Cardiac septum (tissue), 1 donor: ENCODE results near the gene PHACTR2. TPM values are rescaled to one million over a fixed set of nuclear protein-coding genes. Genes with fewer than 3 reads are reported as not detected.

Experiments
- DNase-seq: peaks from one replicate; pipeline ENCODE4 v3.0.0-alpha.2; 2020; ENCODE audit warnings: low spot score
- intact Hi-C: fragments of 100-400 bp; cut with DNase I; formaldehyde crosslinking; loops from one replicate; pipeline ENCODE4 v1.14.0; 2022
- total RNA-seq: library from RNA; stranded (reverse); fragmentation: NEBNext Ultra II Directional; extraction: Animal tissue kit (Norgen Biotek cat#: 25700); gene quantifications from one replicate; pipeline ENCODE4 v1.2.1, GENCODE V29; 2021
- donor health status: DM: no; HTN: no; CAD: no.

Gene PHACTR2
- total RNA-seq, 1 donor from 2014 or later = 59.3 TPM

DNA sequence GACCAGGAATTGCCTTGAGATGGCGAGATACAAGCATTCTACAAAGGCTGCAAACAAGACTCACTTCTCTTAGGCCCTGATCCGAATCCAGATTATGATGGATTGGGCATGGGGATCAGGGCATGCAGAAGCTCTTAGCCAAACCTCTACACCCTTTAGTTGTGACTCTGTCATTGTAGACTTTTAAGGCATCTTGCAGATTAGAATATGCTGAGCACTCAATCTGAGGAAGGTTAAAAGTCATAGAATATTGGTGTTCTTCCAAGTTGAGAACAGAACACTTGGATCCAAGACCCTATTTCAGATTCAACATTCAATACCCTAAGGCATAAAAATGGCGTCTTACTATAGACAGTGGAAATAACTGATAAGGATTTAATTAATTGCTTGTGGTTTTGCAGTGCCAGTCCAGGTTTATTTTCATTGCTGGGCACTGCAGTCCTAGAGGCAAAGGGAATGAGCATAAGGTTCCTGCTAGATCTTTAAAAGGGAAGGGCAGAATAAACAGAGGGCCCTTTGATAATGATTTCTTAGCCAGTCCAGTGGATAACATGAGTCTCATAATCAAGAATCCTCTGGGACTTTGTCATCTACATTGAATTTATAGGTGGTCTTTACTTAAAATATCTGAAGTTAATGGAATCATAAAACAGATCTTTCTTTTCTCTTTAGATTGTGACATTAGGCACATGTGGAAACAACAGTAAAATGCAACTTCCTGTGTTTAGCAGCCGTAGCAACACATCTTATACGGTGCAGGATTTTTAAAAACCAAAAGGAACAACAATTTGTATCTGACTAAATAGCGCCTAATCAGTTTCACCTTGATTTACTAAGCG is 17.6 kb downstream of the PHACTR2 start:
- intact Hi-C loops = no loop called here
- DNase-seq = no peak

DNA sequence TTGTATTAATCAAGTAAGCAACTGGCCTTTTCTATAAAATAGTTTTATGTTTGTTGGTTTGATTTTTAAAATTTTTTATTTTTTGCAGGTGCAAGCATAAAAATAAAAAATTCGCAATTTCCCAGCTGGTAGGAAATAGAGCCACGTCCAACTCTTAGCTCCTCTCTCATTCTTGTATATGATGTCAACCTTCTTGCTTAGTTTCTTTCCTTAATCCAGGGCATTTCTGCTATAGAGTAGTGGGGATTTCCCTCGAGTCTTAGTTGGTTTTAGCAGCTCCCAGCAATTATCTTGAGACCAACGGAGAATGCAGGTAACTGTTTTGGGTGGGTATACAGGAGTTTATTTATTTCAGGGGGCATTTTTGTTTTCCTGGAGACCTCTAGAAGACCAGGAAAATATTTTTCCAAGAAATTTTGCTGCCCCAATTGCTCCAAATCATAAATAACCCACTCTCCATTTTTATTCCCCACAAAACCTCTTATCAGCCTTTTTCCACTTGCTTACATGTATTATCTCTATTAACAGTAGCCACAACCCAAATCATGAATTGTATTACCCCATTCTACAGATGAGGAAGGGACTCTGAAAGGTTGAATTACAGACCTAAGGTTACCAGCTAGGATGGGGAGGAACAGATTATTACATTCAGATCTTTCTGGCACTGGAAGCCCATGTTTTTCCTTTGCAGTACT is 18.4 kb downstream of the PHACTR2 start:
- intact Hi-C loops = no loop called here
- no peak for DNase-seq

DNA sequence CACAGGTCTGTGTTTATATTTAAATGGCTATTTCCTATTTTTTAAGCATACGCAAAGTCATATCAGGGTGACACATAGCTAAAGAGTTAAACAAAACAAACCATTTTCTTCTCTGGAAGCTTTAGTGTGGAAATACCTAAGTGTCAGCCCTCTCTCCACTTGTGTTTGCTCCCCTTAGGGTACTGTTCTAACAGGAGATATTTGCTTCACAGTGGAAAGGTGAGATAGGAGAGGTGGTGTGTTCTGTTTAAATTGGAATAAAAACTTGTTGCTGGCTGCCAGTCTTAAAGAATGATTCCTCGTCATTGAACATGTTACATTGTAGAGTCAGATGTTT is 18.9 kb downstream of the PHACTR2 start:
- intact Hi-C loops = no loop called here
- no peak for DNase-seq

GRCh38 chr6:143697076-143697800 is 19.5 kb downstream of the PHACTR2 start:
- intact Hi-C loops = no loop called here
- no peak for DNase-seq

DNA sequence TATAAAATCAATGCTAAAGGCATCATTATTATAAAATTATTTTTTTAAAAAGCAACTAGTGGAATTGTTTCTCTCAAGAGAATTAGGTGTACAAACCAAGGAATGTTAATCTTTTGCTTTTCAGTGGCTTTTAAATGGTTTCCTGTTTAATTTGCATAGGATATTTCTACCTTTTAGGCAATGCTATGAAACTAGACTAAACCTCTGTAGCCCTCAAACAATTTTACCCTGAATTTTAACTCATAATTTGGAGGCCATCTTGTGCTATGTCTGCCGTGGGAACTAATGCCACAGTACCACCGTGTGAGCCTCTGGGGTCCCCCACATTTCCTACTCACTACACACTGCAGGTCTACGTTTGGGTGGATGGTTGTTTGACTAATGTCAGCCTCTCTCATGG is 20.6 kb downstream of the PHACTR2 start:
- intact Hi-C loops = no loop called here
- DNase-seq = no peak

DNA sequence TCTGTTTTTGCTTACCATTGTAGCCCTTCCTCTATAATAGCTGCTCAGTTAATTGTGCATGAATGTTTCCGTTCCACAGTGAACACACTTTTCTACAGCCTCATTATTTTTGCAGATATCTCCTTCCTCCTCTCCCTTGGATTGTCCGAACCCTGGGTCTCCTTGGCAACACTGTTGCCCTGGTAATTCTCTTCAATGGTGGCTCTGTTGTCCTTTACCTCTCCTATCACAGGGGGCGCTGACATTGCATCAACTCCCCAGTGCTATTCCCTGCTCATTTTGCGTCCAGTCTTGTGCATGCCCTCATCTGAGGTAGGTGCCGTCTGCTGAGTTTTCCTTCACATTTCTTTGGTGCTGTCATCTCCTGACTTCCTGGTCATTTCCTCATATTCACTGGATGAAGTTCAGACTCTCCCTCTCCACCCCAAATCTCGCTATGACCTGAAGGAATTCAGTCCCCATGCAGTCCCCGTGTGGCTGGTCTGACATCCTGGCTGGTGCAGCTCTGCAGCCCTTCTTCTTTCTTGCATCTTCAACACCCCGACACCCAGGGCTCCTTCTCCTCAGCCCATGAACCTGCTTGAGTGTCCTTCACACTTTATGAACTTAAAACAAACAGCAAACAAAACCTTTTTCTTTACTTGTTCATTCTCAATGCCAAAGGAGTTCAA is 21.1 kb downstream of the PHACTR2 start:
- intact Hi-C loops = no loop called here
- DNase-seq = no peak

DNA sequence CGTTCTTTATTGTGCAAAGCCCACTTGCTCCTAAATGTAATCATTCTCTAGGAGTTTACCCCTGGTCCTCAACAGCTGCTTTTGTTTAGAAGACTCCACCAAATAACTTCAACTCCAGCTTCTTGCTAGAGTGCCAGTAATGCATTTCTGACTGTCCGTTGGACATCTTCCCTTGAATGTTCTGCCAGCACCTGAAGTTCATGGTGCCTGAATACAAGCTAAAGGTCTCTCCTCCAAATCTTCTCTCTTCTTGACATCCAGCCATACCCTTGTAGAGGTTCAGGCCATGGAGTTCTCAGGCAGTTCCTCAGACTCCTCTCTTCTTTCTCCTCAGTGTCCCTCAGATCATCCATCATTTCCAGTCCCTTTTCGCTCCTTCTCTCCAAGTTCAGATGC is 21.7 kb downstream of the PHACTR2 start:
- no peak for DNase-seq

DNA sequence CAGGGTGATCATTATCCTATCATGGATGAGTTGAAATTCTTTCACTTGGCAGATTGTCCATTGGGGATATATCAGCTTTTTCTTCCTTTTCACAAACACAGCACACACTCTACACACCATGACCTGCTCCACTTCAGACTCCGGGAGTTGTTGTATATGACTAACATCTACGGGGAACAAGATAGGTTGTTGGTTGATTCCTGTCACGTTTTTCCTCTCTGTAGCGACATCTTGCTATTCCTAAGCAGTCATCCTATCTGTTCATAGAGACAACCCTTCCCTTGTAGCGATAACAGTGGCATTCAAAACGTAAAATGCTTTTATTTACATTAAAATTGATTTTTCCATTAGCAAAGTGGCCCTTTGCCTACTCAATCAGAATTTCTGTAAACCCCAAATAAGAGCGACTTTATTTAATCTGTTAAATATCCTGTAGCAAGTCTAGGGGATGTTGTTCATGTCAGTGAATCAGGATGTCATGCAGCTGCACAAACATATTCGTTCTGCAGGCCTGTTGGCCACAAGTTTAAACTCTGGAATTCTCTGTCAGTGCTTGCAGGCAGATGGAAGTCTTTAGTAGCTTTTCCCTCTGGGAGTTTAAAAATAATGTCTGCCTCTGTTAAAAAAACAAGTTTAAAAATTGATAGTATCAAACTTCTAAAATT is 23.1 kb downstream of the PHACTR2 start:
- no peak for DNase-seq
- intact Hi-C loops = loop anchor here (5.0 kb wide), 1 partner anchor 46 kb away; no protein-coding TSS in a partner anchor

More for the DNA sequence above, 21.7 kb downstream of the PHACTR2 start:
- intact Hi-C loops = no loop called here

GRCh38 chr6:143701349-143702234 is 23.8 kb downstream of the PHACTR2 start:
- intact Hi-C loops = loop anchor here (5.0 kb wide), 1 partner anchor 46 kb away; no protein-coding TSS in a partner anchor
- DNase-seq = no peak

- DNase-seq = no peak
- intact Hi-C loops = no loop called here
Measured at GRCh38 chr6:143705569-143705968, 27.8 kb downstream of the PHACTR2 start.

DNA sequence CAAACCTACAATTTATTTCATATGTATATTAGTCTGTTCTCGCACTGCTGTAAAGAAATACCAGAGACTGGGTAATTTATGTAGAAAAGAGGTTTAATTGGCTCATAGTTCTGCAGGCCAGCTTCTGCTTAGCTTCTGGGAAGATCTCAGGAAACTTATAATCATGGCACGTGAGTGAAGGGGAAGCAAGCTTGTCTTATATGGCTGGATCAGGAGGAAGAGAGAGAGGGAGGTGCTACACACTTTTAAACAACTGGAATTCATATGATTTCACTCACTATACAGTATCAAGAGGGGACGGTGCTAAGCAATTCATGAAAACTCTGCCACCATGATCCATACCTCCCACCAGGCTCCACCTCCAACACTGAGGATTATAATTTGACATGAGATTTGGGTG is 29.9 kb downstream of the PHACTR2 start:
- DNase-seq = no peak
- intact Hi-C loops = no loop called here

GRCh38 chr6:143708889-143709288 is 31.1 kb downstream of the PHACTR2 start:
- intact Hi-C loops = no loop called here
- no peak for DNase-seq

DNA sequence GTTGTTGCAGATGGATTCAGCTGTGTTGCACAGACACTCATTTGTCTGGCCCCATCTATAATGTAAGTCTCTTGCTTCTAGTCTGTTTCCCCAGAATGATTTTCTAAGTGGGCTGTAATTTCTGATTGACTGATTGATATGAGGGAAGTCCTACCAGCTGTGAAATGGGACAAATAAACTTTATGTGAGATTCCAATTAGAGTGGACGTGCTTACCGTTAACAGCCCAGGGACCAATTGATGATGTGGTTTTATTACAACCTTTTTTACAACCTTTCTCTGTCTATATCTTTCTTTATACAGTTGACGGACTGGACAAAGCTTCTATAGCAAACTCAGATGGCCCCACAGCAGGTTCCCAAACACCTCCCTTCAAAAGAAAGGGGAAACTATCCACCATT is 33.9 kb downstream of the PHACTR2 start:
- intact Hi-C loops = no loop called here

DNA sequence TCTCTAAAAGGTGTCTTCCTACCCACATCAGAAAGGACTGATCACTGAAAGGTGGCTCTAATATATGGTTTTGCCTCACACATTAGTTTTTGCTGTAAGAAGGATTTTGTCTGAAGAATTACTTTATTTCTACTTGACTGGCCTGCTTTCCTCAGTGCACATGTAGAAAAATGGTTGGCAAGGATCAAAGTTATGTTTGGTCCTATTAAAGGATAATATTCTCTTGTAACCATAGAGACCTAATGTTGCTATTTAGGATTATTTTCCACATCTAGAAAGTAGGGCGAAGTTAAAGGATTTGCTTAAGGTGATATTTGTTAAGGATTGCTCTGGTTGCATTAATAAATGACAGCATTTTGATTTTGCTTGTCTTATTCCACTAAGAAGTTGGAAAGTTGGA is 40.7 kb downstream of the PHACTR2 start:
- no peak for DNase-seq
- intact Hi-C loops = no loop called here

More for the DNA sequence above, 33.9 kb downstream of the PHACTR2 start:
- DNase-seq = no peak

DNA sequence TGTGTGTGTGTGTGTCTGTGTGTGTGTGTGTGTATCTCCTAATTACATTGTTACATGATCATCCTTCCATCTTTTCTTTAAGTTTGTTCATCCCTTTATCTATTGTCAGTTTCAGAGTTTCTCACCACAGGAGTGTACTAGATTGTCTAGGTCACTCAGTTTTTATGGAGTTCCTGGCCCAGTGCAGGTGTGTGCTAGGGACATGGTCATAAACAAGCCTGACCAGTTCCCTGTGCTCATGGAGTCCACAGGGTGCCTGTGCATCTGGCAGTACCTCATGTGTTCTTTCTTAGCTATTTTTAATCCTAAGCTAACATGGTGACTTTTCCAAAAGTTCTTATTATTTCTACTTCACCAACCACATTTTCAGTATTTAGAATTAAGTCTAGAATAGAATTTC is 43.9 kb downstream of the PHACTR2 start:
- no peak for DNase-seq
- intact Hi-C loops = no loop called here

DNA sequence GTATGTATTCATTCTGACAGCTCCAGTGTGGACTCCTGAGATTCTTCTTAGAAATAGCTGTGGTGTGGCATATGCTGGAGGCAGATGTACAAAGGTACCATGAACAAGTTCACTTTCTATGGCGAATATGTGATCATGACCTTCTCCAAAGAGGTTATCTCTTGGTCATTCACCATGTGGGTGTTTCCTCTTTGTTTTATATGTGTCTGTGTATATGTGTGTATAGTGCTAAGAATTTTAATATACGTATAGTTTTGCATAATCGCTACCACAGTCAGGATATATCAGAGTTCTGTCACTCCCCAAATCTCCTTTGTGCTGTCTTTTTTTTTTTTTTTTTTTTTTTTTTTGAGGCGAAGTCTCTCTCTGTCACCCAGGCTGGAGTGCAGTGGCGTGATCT is 47.1 kb downstream of the PHACTR2 start:
- intact Hi-C loops = no loop called here
- DNase-seq = no peak

GRCh38 chr6:143726015-143726647 is 48.4 kb downstream of the PHACTR2 start:
- intact Hi-C loops = no loop called here
- no peak for DNase-seq

- intact Hi-C loops = no loop called here
- no peak for DNase-seq
Measured at GRCh38 chr6:143727035-143727434, 49.3 kb downstream of the PHACTR2 start.
